NCI-H1436 treated with DMSO at 0.1 percent for 48 hours (cell line): ENCODE measurements around the gene APLP2.

Experiments used
- DNase-seq: peaks from one replicate; lab custom pipeline; 2025; lab: John Stamatoyannopoulos, UW

APLP2 gene

GRCh38 chr11:130118165-130118564 is 48.5 kb downstream of the APLP2 start:
- no peak for DNase-seq

GRCh38 chr11:130118636-130119387 is 49.1 kb downstream of the APLP2 start:
- no peak for DNase-seq

- no peak for DNase-seq
Measured at GRCh38 chr11:130120045-130120444, 50.4 kb downstream of the APLP2 start.

- DNase-seq = no peak
Measured at GRCh38 chr11:130121445-130121978, 51.8 kb downstream of the APLP2 start.

GRCh38 chr11:130122141-130122575 is 52.5 kb downstream of the APLP2 start:
- no peak for DNase-seq

- no peak for DNase-seq
Measured at GRCh38 chr11:130123414-130124040, 53.8 kb downstream of the APLP2 start.

GRCh38 chr11:130124096-130124495 is 54.4 kb downstream of the APLP2 start:
- DNase-seq = no peak

- no peak for DNase-seq
Measured at GRCh38 chr11:130125638-130126037, 55.9 kb downstream of the APLP2 start.

- DNase-seq = no peak
Measured at GRCh38 chr11:130126516-130126915, 56.8 kb downstream of the APLP2 start.

GRCh38 chr11:130127509-130127908 is 57.8 kb downstream of the APLP2 start:
- DNase-seq = no peak

- no peak for DNase-seq
Measured at GRCh38 chr11:130128626-130129025, 58.9 kb downstream of the APLP2 start.

- no peak for DNase-seq
Measured at GRCh38 chr11:130129922-130130321, 60.2 kb downstream of the APLP2 start.

GRCh38 chr11:130131961-130132850 is 62.5 kb downstream of the APLP2 start:
- no peak for DNase-seq

- DNase-seq = no peak
Measured at GRCh38 chr11:130133716-130134115, 64.0 kb downstream of the APLP2 start.

- DNase-seq = no peak
Measured at GRCh38 chr11:130136107-130136506, 66.4 kb downstream of the APLP2 start.

- no peak for DNase-seq
Measured at GRCh38 chr11:130137999-130138398, 68.3 kb downstream of the APLP2 start.

- no peak for DNase-seq
Measured at GRCh38 chr11:130139401-130139800, 69.7 kb downstream of the APLP2 start.

- DNase-seq = no peak
Measured at GRCh38 chr11:130141561-130142341, 72.1 kb downstream of the APLP2 start.

GRCh38 chr11:130144141-130144540 is 74.4 kb downstream of the APLP2 start:
- no peak for DNase-seq

GRCh38 chr11:130144861-130145281 is 75.2 kb downstream of the APLP2 start:
- DNase-seq = no peak

GRCh38 chr11:130145311-130145812 is 75.7 kb downstream of the APLP2 start:
- no peak for DNase-seq
